NOMO-1 treated with DMSO at 0.1 percent for 48 hours (cell line): ENCODE measurements around the gene CLEC16A.

Experiments used
- DNase-seq: peaks from one replicate; lab custom pipeline; 2025; ENCODE audit not compliant: unreplicated experiment; lab: John Stamatoyannopoulos, UW

Gene CLEC16A

DNA sequence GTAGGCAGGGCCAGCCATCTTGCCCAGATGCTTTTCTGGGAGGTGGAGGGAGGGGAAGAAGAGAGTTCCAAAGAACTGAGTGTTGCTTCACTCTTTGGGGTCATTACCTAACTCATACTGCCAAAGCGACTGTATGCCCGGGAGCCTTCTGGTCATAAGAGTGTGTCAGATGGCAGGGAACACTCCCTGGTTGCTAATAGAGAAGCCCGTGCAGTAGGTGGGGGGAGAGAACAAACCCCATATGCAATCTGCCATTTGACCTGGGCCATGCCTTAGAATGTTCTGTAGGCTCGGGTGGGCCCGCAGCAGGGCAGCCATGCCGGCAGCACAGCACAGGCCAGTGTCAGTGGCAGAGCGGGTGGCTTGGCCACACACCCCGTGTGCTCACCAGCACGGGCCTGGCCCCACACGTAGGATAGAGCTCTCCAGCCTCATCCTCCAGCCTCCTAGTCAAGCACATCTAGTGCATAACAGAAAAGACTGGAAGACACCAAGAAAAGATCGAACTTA, 191.2 kb downstream of the CLEC16A start:
- DNase-seq, result peak; percentile 12

DNA sequence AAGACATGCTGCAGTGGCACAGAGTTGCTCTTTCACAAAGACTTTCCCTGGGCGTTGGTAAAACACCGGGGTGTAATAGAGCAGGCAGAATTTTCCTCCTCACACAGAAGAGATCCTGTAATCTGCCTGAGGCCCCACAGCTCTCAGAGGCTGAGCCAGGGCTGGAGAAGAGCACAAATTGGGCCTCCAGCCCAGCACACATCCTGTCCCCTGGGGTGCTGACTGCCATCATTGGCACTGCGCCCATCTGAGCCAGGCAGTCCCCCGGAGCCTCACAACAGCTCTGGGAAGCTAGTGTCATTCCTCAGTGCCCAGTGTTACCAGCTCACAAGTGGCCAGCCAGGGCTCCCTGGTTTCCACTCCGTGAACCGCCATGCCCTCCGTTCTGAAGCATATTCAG, 192.2 kb downstream of the CLEC16A start:
- DNase-seq, result no peak

DNA sequence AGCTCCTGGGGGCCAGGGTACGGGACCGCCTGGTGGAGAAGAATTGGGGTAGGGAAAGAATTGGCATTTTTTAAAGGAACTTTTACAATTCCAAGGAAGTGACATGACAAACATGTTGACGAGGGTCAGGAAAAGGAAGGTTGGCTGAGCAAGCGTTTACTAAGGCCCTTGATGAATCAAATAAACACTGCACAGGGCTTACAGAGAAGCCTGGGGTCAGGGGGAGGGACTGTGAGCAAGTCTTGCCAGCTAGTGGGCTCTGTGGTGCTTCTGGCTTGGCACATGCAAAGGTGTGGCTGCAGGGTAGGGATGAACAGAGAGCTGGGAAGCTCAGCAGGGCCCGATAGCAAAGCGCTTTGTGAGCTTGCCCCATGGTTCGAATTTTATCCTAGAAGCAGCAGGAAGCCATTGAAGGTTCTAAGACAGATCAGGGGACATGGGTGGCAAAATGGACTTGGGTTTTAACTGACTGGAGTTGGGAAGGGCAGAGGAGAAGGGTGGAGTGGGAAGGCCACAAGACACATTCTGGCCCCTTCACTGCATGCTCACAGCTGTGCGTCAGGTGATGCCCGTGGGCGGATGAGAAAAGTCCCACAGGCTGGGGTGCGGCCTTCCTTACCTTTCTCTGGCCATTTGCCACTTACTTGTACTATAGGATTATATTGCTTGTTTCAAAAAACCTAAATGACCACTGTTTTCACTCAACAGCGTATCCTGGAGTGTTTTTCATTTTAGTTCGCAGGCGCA, 193.8 kb downstream of the CLEC16A start:
- no peak for DNase-seq

DNA sequence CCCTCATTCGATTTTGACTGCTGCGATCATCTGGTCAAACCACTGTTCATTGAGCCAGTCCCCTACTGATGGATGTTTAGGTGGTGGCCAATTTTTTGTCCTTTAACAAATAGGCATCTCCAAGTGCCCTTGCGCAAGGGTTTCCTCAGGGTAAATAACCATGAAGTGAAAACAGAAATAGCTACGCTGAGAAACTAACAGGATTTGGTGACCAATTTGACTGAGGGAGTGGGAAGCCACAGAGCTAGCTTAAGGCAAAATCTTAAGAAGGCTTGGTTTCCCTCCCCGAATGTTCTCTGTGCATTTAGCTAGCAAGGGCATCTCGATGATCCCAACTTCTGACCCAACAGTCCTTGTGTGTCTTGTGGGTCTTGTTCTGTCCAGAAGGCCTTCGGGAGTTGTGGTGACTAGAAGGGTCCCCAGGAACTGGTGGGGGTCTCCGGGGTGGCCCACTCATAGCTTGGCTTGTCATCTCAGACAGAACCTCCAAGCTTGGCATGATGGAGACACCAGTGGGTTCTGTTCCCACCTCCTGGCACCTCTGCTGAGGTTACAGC, 194.5 kb downstream of the CLEC16A start:
- DNase-seq, result no peak

DNA sequence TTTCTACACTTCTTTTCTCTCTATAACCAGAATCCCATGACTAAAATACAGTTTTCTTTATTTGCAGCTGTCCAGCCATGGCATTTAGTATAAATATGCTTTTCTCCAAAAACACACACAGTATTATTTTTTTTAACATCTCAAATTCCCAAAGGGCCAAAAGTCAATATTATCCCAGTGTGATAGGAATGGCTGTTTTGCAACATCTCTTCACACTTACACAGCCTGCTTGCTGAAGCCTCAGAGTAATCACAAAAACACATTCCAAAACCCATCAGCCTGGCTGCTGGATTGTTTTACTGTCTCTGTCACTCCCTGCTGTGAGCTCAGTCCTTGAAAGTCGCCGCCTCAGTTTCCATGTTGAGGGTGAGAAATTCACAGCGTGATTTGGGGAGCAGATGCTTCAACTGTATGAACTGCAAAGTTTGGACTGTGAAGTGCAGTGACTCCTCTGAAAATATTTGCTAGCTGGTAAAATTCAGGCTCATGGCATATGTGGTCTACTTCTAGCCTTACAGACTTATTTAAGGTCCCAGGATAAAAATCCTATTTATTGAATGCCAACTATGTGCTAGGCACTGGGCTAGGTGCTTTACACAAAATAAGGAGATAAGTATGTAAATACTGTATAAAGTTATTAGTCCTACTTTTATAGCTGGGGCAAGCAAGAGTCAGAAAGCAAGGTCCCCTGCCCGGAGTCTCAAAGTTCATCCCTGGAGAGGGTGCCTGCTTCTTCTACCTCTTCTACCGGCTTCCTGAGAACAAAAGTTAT, 195.1 kb downstream of the CLEC16A start:
- no peak for DNase-seq

DNA sequence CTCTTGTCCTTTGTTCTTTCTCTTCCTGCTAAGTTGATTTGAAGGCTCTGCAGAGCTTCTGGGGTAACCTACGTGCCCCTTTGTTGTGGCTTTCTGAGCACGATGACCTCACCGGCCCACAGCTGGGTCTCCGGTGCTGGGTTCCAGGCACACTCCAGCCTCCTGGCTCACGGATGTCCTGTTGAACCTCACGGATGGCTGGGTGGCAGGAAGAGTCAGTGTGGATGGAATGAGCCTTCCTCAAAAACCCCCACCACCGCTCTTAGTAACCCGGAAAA, 195.7 kb downstream of the CLEC16A start:
- no peak for DNase-seq

DNA sequence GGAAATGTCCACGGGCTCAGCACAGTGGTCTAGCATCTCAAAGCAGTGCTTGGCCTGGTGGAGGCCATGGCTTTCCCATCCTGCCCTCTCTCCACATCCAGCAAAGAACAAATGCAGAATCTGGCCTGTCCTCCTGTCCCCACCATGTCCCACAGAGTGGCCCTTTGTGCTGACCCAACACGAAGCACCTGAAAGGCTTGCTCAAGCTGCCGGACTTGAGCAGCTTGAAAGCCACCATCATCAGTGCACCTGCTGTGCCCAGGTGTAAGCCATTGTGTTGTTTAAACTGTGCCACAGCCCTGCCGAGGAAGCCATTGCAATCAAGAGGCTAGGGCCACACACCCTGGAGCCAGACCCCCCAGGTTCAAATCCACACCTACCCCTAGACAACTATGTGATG, 196.1 kb downstream of the CLEC16A start:
- DNase-seq, result no peak

DNA sequence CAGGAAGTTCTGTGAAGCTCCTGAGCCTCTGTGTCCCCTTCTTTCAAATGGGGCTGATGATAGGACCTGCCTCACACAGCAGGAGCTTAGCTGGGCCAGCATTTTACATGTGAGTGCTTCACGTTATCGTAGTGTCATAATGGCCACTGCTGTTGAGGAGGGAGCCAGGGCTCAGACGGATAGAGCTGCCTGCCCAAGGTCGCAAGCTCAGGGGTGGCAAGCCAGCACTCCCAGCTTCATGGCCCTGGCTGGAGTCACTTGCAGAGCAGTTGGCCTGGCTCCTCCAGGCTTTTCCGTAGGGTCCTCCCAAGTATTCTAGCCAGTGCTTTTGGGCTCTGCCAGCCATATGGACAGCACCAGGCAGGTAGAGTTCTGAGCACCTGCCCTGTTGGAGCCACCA, 196.5 kb downstream of the CLEC16A start:
- no peak for DNase-seq

DNA sequence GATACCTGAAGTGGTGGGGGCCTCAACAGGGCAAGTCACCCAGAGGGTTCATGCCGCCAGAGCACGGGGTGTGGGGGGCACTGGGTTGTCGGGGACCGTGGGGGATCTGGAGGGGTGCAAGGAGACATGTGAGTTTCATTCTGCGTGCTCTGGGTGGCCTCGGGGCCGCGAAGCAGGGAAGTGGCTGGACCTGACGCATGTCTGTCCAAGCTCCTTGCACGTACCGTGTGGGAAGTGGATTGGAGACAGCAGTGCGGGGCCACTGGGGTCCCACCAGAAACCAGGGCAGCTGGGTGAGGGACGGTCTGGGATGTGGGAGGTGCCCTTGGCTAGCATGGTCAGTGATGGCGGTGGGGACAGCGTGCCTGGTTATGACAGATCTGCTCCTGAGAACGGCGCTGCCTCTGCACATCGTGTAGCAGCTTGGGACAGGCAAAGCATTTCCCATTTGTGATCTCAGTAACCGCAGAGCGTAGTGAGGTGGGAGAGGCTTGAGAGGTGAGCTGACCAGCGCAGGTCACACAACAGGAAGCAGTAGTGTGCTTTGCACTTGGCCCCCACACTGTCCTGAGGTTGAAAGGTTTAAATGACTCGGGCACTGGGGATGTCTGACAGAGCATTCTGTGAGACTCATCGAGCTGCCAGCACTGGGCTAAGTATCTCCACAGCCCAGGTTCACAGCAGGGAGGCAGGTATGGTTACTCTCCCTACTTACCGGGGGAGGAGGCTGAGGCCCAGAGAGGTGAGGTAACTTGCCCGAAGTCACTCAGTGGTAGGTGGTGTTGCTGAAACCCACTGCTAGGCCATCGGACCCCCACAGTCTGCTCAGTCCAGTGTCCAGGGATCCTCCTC, 197.3 kb downstream of the CLEC16A start:
- DNase-seq, result no peak

DNA sequence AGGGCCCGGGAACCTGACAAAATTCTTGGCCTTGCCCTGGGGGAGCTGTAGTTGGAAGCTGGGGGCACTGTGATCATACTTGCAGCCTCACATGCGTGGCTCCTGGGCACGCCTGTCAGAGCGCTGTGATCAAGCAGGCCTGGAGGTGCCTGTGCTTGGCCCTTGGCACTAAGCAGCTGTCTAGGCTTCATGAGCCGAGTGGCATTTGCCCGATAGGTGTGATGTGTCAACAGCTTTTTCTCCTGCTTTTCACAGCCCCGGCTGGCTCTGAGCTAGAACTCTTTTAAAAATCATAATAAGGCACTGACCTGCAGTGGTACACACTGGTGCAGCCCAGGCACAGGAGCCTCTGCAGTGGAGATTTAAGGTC, 197.9 kb downstream of the CLEC16A start:
- DNase-seq, result no peak

DNA sequence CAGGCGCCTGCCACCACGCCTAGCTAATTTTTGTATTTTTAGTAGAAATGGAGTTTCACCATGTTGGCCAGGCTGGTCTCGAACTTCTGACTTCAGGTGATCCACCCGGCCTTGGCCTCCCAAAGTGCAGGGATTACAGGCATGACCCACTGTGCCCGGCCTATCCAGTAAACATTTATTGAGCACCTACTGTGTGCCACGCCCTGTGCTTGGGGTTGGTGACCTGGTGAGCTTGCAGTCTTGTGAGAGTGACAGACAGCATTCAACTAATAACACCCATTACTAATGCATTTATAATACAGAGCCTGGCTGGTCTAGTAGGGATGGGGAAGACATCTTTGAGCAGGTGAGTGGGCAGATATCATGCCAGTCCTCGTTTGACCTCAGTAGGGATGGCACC, 198.6 kb downstream of the CLEC16A start:
- DNase-seq, result no peak

DNA sequence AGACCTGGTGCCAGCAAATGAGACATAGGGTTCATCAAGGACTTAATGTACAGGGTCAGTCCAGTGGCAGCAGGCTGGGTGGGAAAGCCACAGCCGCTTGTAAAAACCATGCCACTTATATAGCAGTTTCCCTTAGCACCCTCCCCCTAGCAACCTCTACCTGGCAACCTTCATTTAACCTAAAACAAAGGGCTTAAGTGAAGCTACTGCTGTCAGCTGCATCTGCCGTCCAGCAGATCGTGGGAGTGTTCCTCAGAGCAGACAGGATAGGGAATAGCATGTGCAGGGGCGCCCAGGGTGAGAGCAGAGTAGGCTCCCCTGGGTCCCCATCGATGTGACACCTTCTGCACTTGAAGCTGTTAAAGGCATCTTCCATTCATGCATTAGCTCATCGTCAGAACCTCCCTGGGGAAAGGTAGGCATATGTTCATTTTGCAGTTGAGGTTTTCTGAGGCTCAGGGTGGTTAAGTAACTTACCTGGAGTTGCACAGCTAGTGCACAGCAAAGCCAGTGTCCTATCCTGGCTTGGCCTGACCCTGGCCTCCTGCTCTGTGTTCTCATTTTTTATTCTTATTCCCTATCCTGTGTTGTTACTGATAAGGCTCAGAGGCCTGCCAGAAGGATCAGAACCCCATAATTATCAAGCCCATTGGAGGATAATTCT, 199.1 kb downstream of the CLEC16A start:
- no peak for DNase-seq

DNA sequence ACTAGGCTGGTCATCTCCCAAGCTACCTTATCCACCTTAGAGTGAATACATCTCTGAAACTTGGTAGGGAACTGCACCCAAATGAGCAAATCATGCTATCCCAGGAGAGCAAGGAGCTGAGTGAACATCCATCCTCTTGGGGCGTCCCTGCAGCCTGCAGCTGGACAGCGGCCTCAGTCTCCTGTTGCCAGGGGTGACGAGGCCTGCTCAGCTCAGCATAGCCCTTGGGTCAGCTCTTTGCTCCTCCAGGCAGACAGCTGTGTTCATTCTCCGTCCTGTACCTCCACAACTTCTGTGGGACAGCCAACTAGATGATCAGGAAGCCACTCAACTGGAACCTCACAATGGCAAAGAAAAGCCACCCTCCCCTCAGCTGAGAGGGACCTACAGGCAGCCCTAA, 199.8 kb downstream of the CLEC16A start:
- no peak for DNase-seq

DNA sequence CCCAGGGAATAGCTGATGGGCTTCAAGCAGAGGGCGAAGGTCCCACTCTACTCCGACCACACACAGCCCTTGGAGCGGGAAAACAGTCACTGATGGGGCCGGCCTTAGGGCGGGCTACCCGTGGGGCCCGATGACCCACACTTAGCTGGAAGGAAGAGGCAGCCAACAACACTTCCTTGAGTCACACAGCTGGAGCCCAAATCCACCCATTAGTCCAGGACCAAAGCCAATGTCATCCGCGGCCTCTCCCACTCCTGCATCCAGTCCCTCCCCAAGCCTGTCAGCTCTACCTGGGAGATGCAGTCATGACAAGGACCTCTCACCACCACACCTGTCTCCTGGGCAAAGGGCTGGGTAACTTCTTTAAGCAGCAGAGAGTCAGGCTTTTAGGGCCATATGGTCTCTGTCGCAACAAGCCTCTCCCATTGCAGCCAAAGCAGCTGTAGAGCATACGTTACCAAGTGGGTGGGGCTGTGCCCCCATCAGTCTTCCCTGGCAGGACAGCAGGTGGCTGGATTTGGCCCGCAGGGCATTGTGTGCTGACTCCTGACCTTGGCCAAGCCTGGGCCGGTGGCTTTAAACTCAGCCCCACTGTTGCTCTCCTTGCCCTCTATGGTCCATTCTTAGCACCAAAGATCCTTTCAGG, 200.9 kb downstream of the CLEC16A start:
- DNase-seq, result no peak

DNA sequence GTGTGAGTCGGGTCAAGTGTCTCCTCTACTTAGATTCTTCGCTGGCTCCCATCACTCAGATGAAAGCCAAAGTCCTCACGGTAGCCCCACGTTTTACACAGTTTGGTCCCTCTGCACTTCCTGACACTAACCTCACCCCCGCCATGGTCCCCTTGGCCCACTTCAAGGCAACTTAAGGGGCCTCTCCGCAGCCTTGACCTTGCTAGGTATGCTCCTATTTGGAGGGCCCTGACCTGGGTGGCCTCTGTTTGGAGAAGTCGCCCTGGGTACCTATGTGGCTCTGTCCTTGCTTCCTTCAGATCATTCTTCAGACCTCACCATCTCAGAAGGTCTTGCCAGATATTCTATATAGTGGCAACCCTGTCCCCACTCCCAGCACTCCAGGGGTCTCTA, 201.5 kb downstream of the CLEC16A start:
- DNase-seq, result no peak

DNA sequence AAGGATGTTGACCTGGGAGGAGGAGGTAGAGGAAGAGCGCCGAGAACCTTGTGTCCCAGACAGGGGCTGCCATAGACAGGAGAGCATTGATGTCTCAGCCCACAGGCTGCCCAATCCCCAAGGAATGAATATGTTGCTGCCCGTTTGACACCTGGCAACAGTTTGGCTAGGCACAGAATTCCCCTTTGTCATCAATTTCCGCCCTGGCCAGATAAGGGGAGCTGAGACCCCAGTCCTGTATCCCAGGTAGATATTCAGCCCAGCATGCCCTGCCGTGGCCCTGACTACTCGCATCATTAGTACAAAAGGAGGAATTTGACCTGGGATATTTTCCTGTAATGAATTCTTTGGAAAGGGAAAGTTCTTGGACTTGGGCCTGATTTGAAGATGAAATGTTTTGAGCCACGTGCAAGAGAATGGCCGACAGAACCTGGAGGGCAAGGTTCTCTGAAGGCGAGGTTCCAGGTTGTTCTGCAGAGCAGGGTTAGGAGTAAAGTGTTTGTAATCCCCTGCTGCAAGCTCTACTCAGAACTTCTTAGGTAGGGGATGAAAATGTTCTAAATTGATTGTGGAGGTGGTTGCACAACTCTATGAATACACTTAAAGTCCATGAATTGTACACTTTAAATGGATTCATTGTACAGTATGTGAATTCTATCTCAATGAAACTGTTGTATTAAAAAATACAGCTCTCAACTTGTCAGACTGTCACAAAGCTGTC, 202.8 kb downstream of the CLEC16A start:
- DNase-seq, result no peak

DNA sequence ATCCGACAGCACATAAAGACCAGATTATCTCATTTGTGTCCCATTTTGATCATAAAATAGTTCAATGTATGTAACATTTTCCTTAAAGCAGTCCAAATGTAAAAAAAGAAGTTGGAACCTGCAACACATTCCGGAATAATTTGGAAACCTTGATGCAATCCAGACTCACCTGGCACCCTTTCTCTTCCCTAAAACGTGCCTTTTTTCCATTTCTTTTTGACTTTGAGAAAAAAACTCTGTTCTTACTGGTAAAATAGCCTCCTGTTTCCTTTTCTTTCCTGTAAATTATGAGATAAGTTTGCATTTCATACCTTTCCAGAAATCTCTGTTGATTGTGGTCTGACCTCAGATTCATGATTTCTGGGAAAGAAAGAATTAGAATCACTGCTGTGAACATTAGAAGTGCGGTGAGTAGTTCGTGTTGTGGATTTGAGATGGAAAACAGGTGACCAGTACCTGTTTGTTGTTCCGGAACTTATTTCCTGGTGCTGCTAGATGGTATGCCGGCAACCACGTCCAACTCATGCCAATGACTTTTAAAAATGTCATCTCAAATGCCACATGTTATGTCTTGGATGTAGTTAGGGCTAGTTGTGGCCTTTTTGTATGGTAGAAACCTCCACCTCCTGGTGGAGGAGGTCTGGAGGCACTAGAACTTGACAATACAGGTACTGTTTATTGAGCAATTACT, 203.5 kb downstream of the CLEC16A start:
- no peak for DNase-seq

DNA sequence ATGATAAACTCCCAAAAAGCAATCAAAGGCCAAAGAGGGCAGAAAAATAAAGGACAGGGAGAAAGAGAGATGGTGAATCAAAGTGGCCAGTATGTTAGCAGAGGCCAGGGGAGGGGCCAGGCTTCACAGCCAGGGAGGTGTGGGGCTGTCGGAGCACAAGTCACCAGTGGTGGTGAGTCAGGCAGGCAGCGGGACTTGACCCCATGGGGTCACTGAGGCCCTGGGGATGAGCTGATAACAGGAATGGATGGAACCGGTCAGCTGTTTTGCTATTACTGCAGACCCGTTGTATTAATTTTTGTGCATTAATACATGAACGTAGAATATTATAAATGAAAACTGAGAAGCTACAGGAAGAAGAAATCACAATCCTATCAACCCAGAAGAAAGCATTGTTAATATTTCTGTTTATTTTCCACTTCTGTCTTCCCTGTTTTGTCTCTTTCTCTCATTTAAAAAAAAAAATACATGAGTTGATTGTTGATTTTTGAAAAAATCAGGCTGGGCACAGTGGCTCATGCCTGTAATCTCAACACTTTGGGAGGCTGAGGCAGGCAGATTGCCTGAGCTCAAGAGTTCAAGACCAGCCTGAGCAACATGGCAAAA, 204.8 kb downstream of the CLEC16A start:
- DNase-seq, result no peak

DNA sequence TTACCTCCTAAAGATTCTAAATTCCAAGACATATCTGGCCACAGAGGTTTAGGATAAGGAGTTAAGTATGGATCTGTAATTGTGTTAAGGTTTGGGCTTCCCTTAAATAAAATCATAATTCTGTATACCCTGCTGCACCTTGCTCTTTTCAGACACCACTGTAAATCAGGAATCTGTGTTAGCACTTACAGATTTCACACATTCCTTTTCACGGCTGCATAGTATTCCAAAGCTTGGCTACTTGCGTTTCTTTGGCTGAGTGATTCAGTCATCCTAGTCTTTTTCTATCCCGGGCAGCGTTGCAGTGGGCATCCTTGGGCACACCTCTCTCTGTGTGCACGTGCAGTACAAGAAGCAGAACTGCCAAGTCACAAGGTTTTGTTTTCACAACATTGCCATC, 205.8 kb downstream of the CLEC16A start:
- no peak for DNase-seq
